ENCODE measurements around the gene HLA-DQB1. TPM values are rescaled to one million over a fixed set of nuclear protein-coding genes. Genes with fewer than 3 reads are reported as not detected.
"Not testable (repeated sequence)": the region's sequence is repeated elsewhere in the genome, so short reads cannot be mapped to it uniquely, and the experiment has no call there.

Gene HLA-DQB1
- total RNA-seq, 1 donor: under 0.01 TPM

GRCh38 chr6:32662836-32663235 is 3.6 kb downstream of the HLA-DQB1 start:
- Histone ChIP-seq H3K27ac (ENCODE audit: low read depth, low read length) (no peak overlapping the region), H4K20me1 (ENCODE audit: insufficient read depth, low read length) (no peaks in the 10 kb centered on the region), H3K79me2 (ENCODE audit: insufficient read depth, low read length) (no peaks in the 10 kb centered on the region), H2AFZ (ENCODE audit: low read length) (no peak overlapping the region), H3K27me3 (ENCODE audit: insufficient read depth, low read length) (peaks cover 7% of the 10 kb centered on the region), H3K4me2 (ENCODE audit: insufficient read depth, low read length) (no peak overlapping the region), H3K9me3 (ENCODE audit: low read depth, low read length) (no peaks in the 10 kb centered on the region), H3K4me3 (ENCODE audit: insufficient read depth, low read length) (no peak overlapping the region), H3K4me1 (ENCODE audit: insufficient read depth, low read length) (no peaks in the 10 kb centered on the region), H3K36me3 (ENCODE audit: insufficient read depth, low read length) (no peaks in the 10 kb centered on the region)
- no peak for DNase-seq (ENCODE audit: insufficient read length, low spot score, missing footprints)
- no peak for TF ChIP-seq CTCF (IDR thresholded peaks at IDR 0.05; ENCODE audit: extremely low read depth, low read depth, low read length)

GRCh38 chr6:32662099-32662498 is 4.4 kb downstream of the HLA-DQB1 start:
- Histone ChIP-seq H3K79me2 (ENCODE audit: insufficient read depth, low read length) (no peaks in the 10 kb centered on the region), H3K27me3 (ENCODE audit: insufficient read depth, low read length) (peaks cover 7% of the 10 kb centered on the region), H4K20me1 (ENCODE audit: insufficient read depth, low read length) (no peaks in the 10 kb centered on the region), H3K27ac (ENCODE audit: low read depth, low read length) (no peak overlapping the region), H3K4me3 (ENCODE audit: insufficient read depth, low read length) (no peak overlapping the region), H3K9me3 (ENCODE audit: low read depth, low read length) (no peaks in the 10 kb centered on the region), H3K4me2 (ENCODE audit: insufficient read depth, low read length) (no peak overlapping the region), H3K36me3 (ENCODE audit: insufficient read depth, low read length) (no peaks in the 10 kb centered on the region), H2AFZ (ENCODE audit: low read length) (no peak overlapping the region), H3K4me1 (ENCODE audit: insufficient read depth, low read length) (no peaks in the 10 kb centered on the region)
- DNase-seq (ENCODE audit: insufficient read length, low spot score, missing footprints): no peak
- no peak for TF ChIP-seq CTCF (IDR thresholded peaks at IDR 0.05; ENCODE audit: extremely low read depth, low read depth, low read length)

GRCh38 chr6:32659856-32660595 is 6.4 kb downstream of the HLA-DQB1 start:
- TF ChIP-seq CTCF (IDR thresholded peaks at IDR 0.05; ENCODE audit: extremely low read depth, low read depth, low read length): no peak
- DNase-seq (ENCODE audit: insufficient read length, low spot score, missing footprints): peak; percentile 37

GRCh38 chr6:32658268-32658897 is 8.1 kb downstream of the HLA-DQB1 start:
- Histone ChIP-seq H2AFZ (ENCODE audit: low read length) (no peak overlapping the region), H3K36me3 (ENCODE audit: insufficient read depth, low read length) (no peaks in the 10 kb centered on the region), H4K20me1 (ENCODE audit: insufficient read depth, low read length) (no peaks in the 10 kb centered on the region), H3K4me1 (ENCODE audit: insufficient read depth, low read length) (no peaks in the 10 kb centered on the region), H3K27ac (ENCODE audit: low read depth, low read length) (no peak overlapping the region), H3K27me3 (ENCODE audit: insufficient read depth, low read length) (no peaks in the 10 kb centered on the region), H3K4me2 (ENCODE audit: insufficient read depth, low read length) (no peak overlapping the region), H3K4me3 (ENCODE audit: insufficient read depth, low read length) (no peak overlapping the region), H3K79me2 (ENCODE audit: insufficient read depth, low read length) (no peaks in the 10 kb centered on the region), H3K9me3 (ENCODE audit: low read depth, low read length) (no peaks in the 10 kb centered on the region)
- no peak for TF ChIP-seq CTCF (IDR thresholded peaks at IDR 0.05; ENCODE audit: extremely low read depth, low read depth, low read length)
- no peak for DNase-seq (ENCODE audit: insufficient read length, low spot score, missing footprints)

More at GRCh38 chr6:32659856-32660595, 6.4 kb downstream of the HLA-DQB1 start:
- H4K20me1 ChIP-seq (ENCODE audit: insufficient read depth, low read length): no peaks in the 10 kb centered on the region
- no peak overlapping the region for H3K27ac ChIP-seq (ENCODE audit: low read depth, low read length)
- H3K4me2 ChIP-seq (ENCODE audit: insufficient read depth, low read length): no peak overlapping the region
- H2AFZ ChIP-seq (ENCODE audit: low read length): no peak overlapping the region
- no peaks in the 10 kb centered on the region for H3K79me2 ChIP-seq (ENCODE audit: insufficient read depth, low read length)
- no peaks in the 10 kb centered on the region for H3K27me3 ChIP-seq (ENCODE audit: insufficient read depth, low read length)
- H3K36me3 ChIP-seq (ENCODE audit: insufficient read depth, low read length): no peaks in the 10 kb centered on the region
- H3K9me3 ChIP-seq (ENCODE audit: low read depth, low read length): no peaks in the 10 kb centered on the region
- H3K4me3 ChIP-seq (ENCODE audit: insufficient read depth, low read length): no peak overlapping the region
- no peaks in the 10 kb centered on the region for H3K4me1 ChIP-seq (ENCODE audit: insufficient read depth, low read length)

GRCh38 chr6:32657819-32658218 is 8.6 kb downstream of the HLA-DQB1 start:
- not testable (repeated sequence) for H3K27ac ChIP-seq (ENCODE audit: low read depth, low read length); H3K4me1 ChIP-seq (ENCODE audit: insufficient read depth, low read length); H4K20me1 ChIP-seq (ENCODE audit: insufficient read depth, low read length); DNase-seq (ENCODE audit: insufficient read length, low spot score, missing footprints); H3K36me3 ChIP-seq (ENCODE audit: insufficient read depth, low read length); H3K4me2 ChIP-seq (ENCODE audit: insufficient read depth, low read length); H3K9me3 ChIP-seq (ENCODE audit: low read depth, low read length); H2AFZ ChIP-seq (ENCODE audit: low read length); H3K79me2 ChIP-seq (ENCODE audit: insufficient read depth, low read length); H3K4me3 ChIP-seq (ENCODE audit: insufficient read depth, low read length); H3K27me3 ChIP-seq (ENCODE audit: insufficient read depth, low read length)

GRCh38 chr6:32657329-32657728 is 9.1 kb downstream of the HLA-DQB1 start:
- not testable (repeated sequence) for H3K36me3 ChIP-seq (ENCODE audit: insufficient read depth, low read length); H3K4me3 ChIP-seq (ENCODE audit: insufficient read depth, low read length); H3K9me3 ChIP-seq (ENCODE audit: low read depth, low read length); H3K79me2 ChIP-seq (ENCODE audit: insufficient read depth, low read length); H3K4me2 ChIP-seq (ENCODE audit: insufficient read depth, low read length); H3K4me1 ChIP-seq (ENCODE audit: insufficient read depth, low read length); H3K27ac ChIP-seq (ENCODE audit: low read depth, low read length); H2AFZ ChIP-seq (ENCODE audit: low read length); DNase-seq (ENCODE audit: insufficient read length, low spot score, missing footprints); H3K27me3 ChIP-seq (ENCODE audit: insufficient read depth, low read length); H4K20me1 ChIP-seq (ENCODE audit: insufficient read depth, low read length)
